HCT116 (cell line): ENCODE measurements around the gene CCDC188. TPM values are rescaled to one million over a fixed set of nuclear protein-coding genes. Genes with fewer than 3 reads are reported as not detected.

Experiments
- ATAC-seq: fragments of 200-7000 bp; cut with Tn5 transposase; 2 replicates; pipeline ENCODE4 v1.9.1; 2020; ENCODE audit warnings: mild to moderate bottlenecking, moderate library complexity
- BruUV-seq: library from RNA; stranded (reverse); fragments of 400-500 nt; replicated peaks from 2 replicates; lab custom pipeline; 2021; lab: Mats Ljungman, UMichigan
- CTCF ChIA-PET: fragments of 300-600 bp; sonication (Branson Sonifier 250); formaldehyde crosslinking; loops from one replicate; lab custom pipeline; 2021; ENCODE audit warnings: antibody characterized with exemption; lab: Charles Lee
- POLR2A ChIA-PET: fragments of 300-600, 350-600 bp; sonication (Branson Sonifier 250); formaldehyde crosslinking; loops from one replicate; lab custom pipeline; 2021; ENCODE audit warnings: antibody characterized with exemption; lab: Charles Lee
- RAD21 ChIA-PET, 2 experiments: fragments of 300-600 bp; sonication (Branson Sonifier 250); formaldehyde crosslinking; loops; one replicate each; lab custom pipeline; 2023; ENCODE audit warnings: low total read pairs in 2 of 2; ENCODE audit not compliant: uncharacterized antibody in 2 of 2, unreplicated experiment in 2 of 2, low non-redundant PET in 1 of 2; lab: Charles Lee
- DNase-seq: peaks from one replicate; pipeline ENCODE4 v3.0.0-alpha.2; 2010; ENCODE audit warnings: low read depth, low spot score
- H2AFZ ChIP-seq: fragments of 200-600 bp; shearing (Covaris generic), sonication (generic); 2 replicates; pipeline ENCODE4 v1.6.1; 2017; ENCODE audit warnings: low read depth, mixed run types, mixed read lengths, antibody characterized with exemption, low read length; ENCODE audit not compliant: poor library complexity, severe bottlenecking
- H3K27ac ChIP-seq: 2 replicates; pipeline ENCODE4 v1.5.1; 2012; ENCODE audit warnings: low read depth, low read length
- H3K27me3 ChIP-seq: fragments of 200-600 bp; sonication (generic); 2 replicates; pipeline ENCODE4 v1.6.1; 2016; ENCODE audit warnings: mixed run types, low read length, mixed read lengths; ENCODE audit not compliant: insufficient read depth
- H3K36me3 ChIP-seq, 2 experiments: fragments of 200-500 bp in 1 of 2; fragments of 200-600 bp in 1 of 2; sonication (Bioruptor generic) in 1 of 2; sonication (generic) in 1 of 2; 2 replicates each; pipeline versions ENCODE4 v1.5.1 to v1.6.1; 2014 to 2016; ENCODE audit warnings: low read length in 2 of 2, inconsistent platforms in 1 of 2, mixed read lengths in 1 of 2, mixed run types in 1 of 2; ENCODE audit not compliant: insufficient read depth in 2 of 2, control insufficient read depth in 1 of 2
- H3K4me1 ChIP-seq, 2 experiments: fragments of 200-600 bp in 1 of 2; sonication (generic) in 1 of 2; 2 replicates each; pipeline versions ENCODE4 v1.5.1 to v1.6.1; 2012 to 2017; ENCODE audit warnings: low read length in 2 of 2, inconsistent platforms in 1 of 2, mild to moderate bottlenecking in 1 of 2, mixed read lengths in 1 of 2, mixed run types in 1 of 2, moderate library complexity in 1 of 2; ENCODE audit not compliant: insufficient read depth in 2 of 2, control insufficient read depth in 1 of 2
- H3K4me2 ChIP-seq: fragments of 200-600 bp; sonication (generic); 2 replicates; pipeline ENCODE4 v1.6.1; 2017; ENCODE audit warnings: mixed run types, low read length, mixed read lengths
- H3K4me3 ChIP-seq, 2 experiments: fragments of 200-600 bp in 1 of 2; sonication (generic) in 1 of 2; replicated peaks in 1 of 2; 2 replicates each; pipeline ENCODE4 v1.5.1; 2011 to 2016; ENCODE audit warnings: low read length in 2 of 2, control low read depth in 1 of 2, low read depth in 1 of 2, mild to moderate bottlenecking in 1 of 2, mixed read lengths in 1 of 2, mixed run types in 1 of 2
- H3K79me2 ChIP-seq: fragments of 200-600 bp; sonication (generic); 2 replicates; pipeline ENCODE4 v1.6.1; 2017; ENCODE audit warnings: mild to moderate bottlenecking, mixed run types, low read length, moderate library complexity, mixed read lengths; ENCODE audit not compliant: insufficient read depth
- H3K9ac ChIP-seq: fragments of 200-600 bp; sonication (generic); 2 replicates; pipeline ENCODE4 v1.6.1; 2016; ENCODE audit warnings: low read length, mixed read lengths
- H3K9me2 ChIP-seq: fragments of 200-600 bp; sonication (generic), shearing (Covaris generic); 2 replicates; pipeline ENCODE4 v1.6.1; 2017; ENCODE audit warnings: mixed run types, mild to moderate bottlenecking, moderate library complexity; ENCODE audit not compliant: insufficient read depth
- H3K9me3 ChIP-seq, 2 experiments: fragments of 200-500 bp in 1 of 2; fragments of 200-600 bp in 1 of 2; sonication (Bioruptor generic) in 1 of 2; sonication (generic) in 1 of 2; 2 replicates each; pipeline ENCODE4 v1.6.1; 2014 to 2017; ENCODE audit warnings: low read length in 2 of 2, mixed read lengths in 2 of 2, inconsistent platforms in 1 of 2, low read depth in 1 of 2, mild to moderate bottlenecking in 1 of 2, mixed run types in 1 of 2, moderate library complexity in 1 of 2; ENCODE audit not compliant: control insufficient read depth in 1 of 2, insufficient read depth in 1 of 2
- H4K20me1 ChIP-seq: fragments of 200-600 bp; sonication (generic), shearing (Covaris generic); 2 replicates; pipeline ENCODE4 v1.6.1; 2017; ENCODE audit warnings: mixed run types, mild to moderate bottlenecking, moderate library complexity; ENCODE audit not compliant: insufficient read depth
- CBX3 ChIP-seq: IDR thresholded peaks from 2 replicates; pipeline ENCODE4 v1.6.1; 2012; ENCODE audit warnings: low read depth
- CTCF ChIP-seq, 3 experiments: fragments of 200-600 bp in 1 of 3; sonication (generic) in 1 of 3; IDR thresholded peaks in 2 of 3; conservative IDR thresholded peaks in 1 of 3; 2 replicates each; pipeline ENCODE4 v1.5.1; 2012 to 2017; ENCODE audit warnings: low read depth in 2 of 3, low read length in 2 of 3, antibody characterized with exemption in 1 of 3, borderline replicate concordance in 1 of 3, control low read depth in 1 of 3, mild to moderate bottlenecking in 1 of 3, mixed read lengths in 1 of 3, mixed run types in 1 of 3, moderate library complexity in 1 of 3; ENCODE audit not compliant: insufficient read depth in 1 of 3
- EGR1 ChIP-seq: IDR thresholded peaks from 2 replicates; pipeline ENCODE4 v1.6.1; 2012; ENCODE audit warnings: low read depth
- ELF1 ChIP-seq: IDR thresholded peaks from 2 replicates; pipeline ENCODE4 v1.6.1; 2012; ENCODE audit warnings: low read depth, borderline replicate concordance
- FOSL1 ChIP-seq: IDR thresholded peaks from 2 replicates; pipeline ENCODE4 v1.6.1; 2012; ENCODE audit warnings: low read depth
- JUND ChIP-seq: IDR thresholded peaks from 2 replicates; pipeline ENCODE4 v1.6.1; 2012
- MAX ChIP-seq: IDR thresholded peaks from 2 replicates; pipeline ENCODE4 v1.6.1; 2012
- POLR2AphosphoS5 ChIP-seq: IDR thresholded peaks from 2 replicates; pipeline ENCODE4 v1.6.1; 2011; ENCODE audit warnings: mild to moderate bottlenecking, low read depth, low read length, moderate library complexity
- SRF ChIP-seq: IDR thresholded peaks from 2 replicates; pipeline ENCODE4 v1.6.1; 2012; ENCODE audit warnings: low read depth
- TCF7L2 ChIP-seq: IDR thresholded peaks from 2 replicates; pipeline ENCODE4 v1.7.0; 2011; ENCODE audit warnings: borderline replicate concordance, inconsistent platforms; ENCODE audit not compliant: insufficient read depth, insufficient read length; ENCODE audit errors: extremely low read depth
- YY1 ChIP-seq: IDR thresholded peaks from 2 replicates; pipeline ENCODE4 v1.6.1; 2011; ENCODE audit warnings: low read length, low read depth, moderate library complexity, mild to moderate bottlenecking; ENCODE audit not compliant: insufficient replicate concordance; ENCODE audit errors: extremely low read depth
- ZBTB33 ChIP-seq: IDR thresholded peaks from 2 replicates; pipeline ENCODE4 v1.6.1; 2011; ENCODE audit warnings: mild to moderate bottlenecking, low read length, moderate library complexity; ENCODE audit not compliant: insufficient replicate concordance; ENCODE audit errors: extremely low read depth
- ZFX ChIP-seq: fragments of 450-650 bp; IDR thresholded peaks from 2 replicates; pipeline ENCODE4 v1.6.1; 2017
- ZNF274 ChIP-seq: fragments of 200-500 bp; sonication (Bioruptor generic); IDR thresholded peaks from 2 replicates; pipeline ENCODE4 v1.6.1; 2014; ENCODE audit warnings: mild to moderate bottlenecking, low read depth, low read length, inconsistent platforms
- intact Hi-C: fragments of 100-400 bp; cut with micrococcal nuclease; formaldehyde crosslinking; loops from 2 replicates; pipeline ENCODE4 v1.10.0; 2022
- total RNA-seq: library from RNA; stranded (reverse); gene quantifications from one replicate; pipeline ENCODE4 v1.2.1, GENCODE V29; 2021; ENCODE audit not compliant: unreplicated experiment

CCDC188 gene
- total RNA-seq, 1 experiment from 2014 or later: not detected

GRCh38 chr22:20183823-20184222 lies 33.0 kb upstream of the CCDC188 start:
- CTCF ChIA-PET: no interaction called here

GRCh38 chr22:20183101-20183500 lies 32.2 kb upstream of the CCDC188 start:
- no peak for ATAC-seq
- Histone ChIP-seq H3K4me2 (no peak overlapping the region), H4K20me1 (no peaks in the 10 kb centered on the region), H3K27me3 (no peaks in the 10 kb centered on the region), H3K4me1 (no peaks in the 10 kb centered on the region), H2AFZ (no peak overlapping the region), H3K27ac (no peak overlapping the region), H3K79me2 (no peaks in the 10 kb centered on the region), H3K9ac (no peak overlapping the region), H3K9me3 (no peaks in the 10 kb centered on the region), H3K9me2 (no peaks in the 10 kb centered on the region), H3K4me3 (no peak overlapping the region), H3K36me3 (no peaks in the 10 kb centered on the region)
- no peak for DNase-seq
- ChIA-PET CTCF (no interaction called here), RAD21 (no interaction called here), POLR2A (no interaction called here)
- BruUV-seq: no TSS peak
- intact Hi-C loops: no loop called here
- TF ChIP-seq FOSL1: no peak
- no peak for TF ChIP-seq YY1
- TF ChIP-seq SRF: no peak
- TF ChIP-seq POLR2AphosphoS5: no peak
- no peak for TF ChIP-seq TCF7L2
- no peak for TF ChIP-seq ELF1
- TF ChIP-seq CBX3: no peak
- no peak for TF ChIP-seq EGR1
- no peak for TF ChIP-seq ZFX
- no peak for TF ChIP-seq ZNF274
- TF ChIP-seq ZBTB33: no peak
- TF ChIP-seq JUND: no peak

More at GRCh38 chr22:20183823-20184222, 33.0 kb upstream of the CCDC188 start:
- RAD21 ChIA-PET: no interaction called here
- no peaks in the 10 kb centered on the region for H3K9me3 ChIP-seq
- POLR2A ChIA-PET: no interaction called here
- intact Hi-C loops: no loop called here
- no peaks in the 10 kb centered on the region for H3K36me3 ChIP-seq
- no peak overlapping the region for H3K9ac ChIP-seq
- H3K4me2 ChIP-seq: no peak overlapping the region
- H2AFZ ChIP-seq: no peak overlapping the region
- no peaks in the 10 kb centered on the region for H3K4me1 ChIP-seq
- no peaks in the 10 kb centered on the region for H3K9me2 ChIP-seq
- H4K20me1 ChIP-seq: no peaks in the 10 kb centered on the region
- no peak for ATAC-seq
- H3K4me3 ChIP-seq: no peak overlapping the region
- no peaks in the 10 kb centered on the region for H3K79me2 ChIP-seq
- H3K27me3 ChIP-seq: no peaks in the 10 kb centered on the region
- TF ChIP-seq CTCF (IDR thresholded peaks at IDR 0.05 in 2 of 3, conservative IDR thresholded peaks at IDR 0.05 in 1 of 3; ENCODE audit: borderline replicate concordance in 1 of 3, insufficient read depth in 1 of 3, low read depth in 2 of 3, low read length in 2 of 3) (no peak), ELF1 (no peak), MAX (no peak)
- no peak overlapping the region for H3K27ac ChIP-seq
- DNase-seq: no peak
- BruUV-seq: no TSS peak
